Measurements from ENCODE around the gene SH3RF3. TPM values are rescaled to one million over a fixed set of nuclear protein-coding genes. Genes with fewer than 3 reads are reported as not detected.

Gene SH3RF3
- total and polyA plus RNA-seq, 8 donors = 7.0 to 11.1 (median 8.3) TPM

GRCh38 chr2:109261906-109262631 lies 133.1 kb downstream of the SH3RF3 start:
- H3K36me3 ChIP-seq = no peaks in the 10 kb centered on the region
- intact Hi-C loops (cut with DNase I) = no loop called here
- H3K9me3 ChIP-seq = no peaks in the 10 kb centered on the region
- no peak for DNase-seq
- no peak overlapping the region for H3K4me3 ChIP-seq
- no peak for TF ChIP-seq CTCF (IDR thresholded peaks at IDR 0.05)
- H3K27ac ChIP-seq = no peak overlapping the region
- ATAC-seq = no peak
- H3K4me1 ChIP-seq = peaks cover 23 to 42% of the 10 kb centered on the region in 2 donors
- H3K27me3 ChIP-seq = no peaks in the 10 kb centered on the region

- DNase-seq = peak in 2 of 4 donors; percentile 58 to 68
- Histone ChIP-seq H3K27me3 (no peaks in the 10 kb centered on the region), H3K9me3 (no peaks in the 10 kb centered on the region), H3K36me3 (no peaks in the 10 kb centered on the region), H3K4me3 (no peak overlapping the region), H3K27ac (no peak overlapping the region), H3K4me1 (peaks cover 16 to 35% of the 10 kb centered on the region in 2 donors)
- intact Hi-C loops (cut with DNase I) = no loop called here
- TF ChIP-seq CTCF (IDR thresholded peaks at IDR 0.05) = no peak
- peak; percentile 64 for ATAC-seq
These were observed 135.8 kb downstream of the SH3RF3 start for GRCh38 chr2:109264595-109265328.

GRCh38 chr2:109265369-109265768 lies 136.4 kb downstream of the SH3RF3 start:
- Histone ChIP-seq H3K9me3 (no peaks in the 10 kb centered on the region), H3K27ac (no peak overlapping the region), H3K27me3 (no peaks in the 10 kb centered on the region), H3K4me1 (peaks cover 17 to 42% of the 10 kb centered on the region in 2 donors), H3K36me3 (no peaks in the 10 kb centered on the region), H3K4me3 (no peak overlapping the region)
- intact Hi-C loops (cut with DNase I) = no loop called here
- DNase-seq (no peak), ATAC-seq (no peak)
- no peak for TF ChIP-seq CTCF (IDR thresholded peaks at IDR 0.05)

- DNase-seq = no peak
- no peaks in the 10 kb centered on the region for H3K36me3 ChIP-seq
- ATAC-seq = no peak
- no peak for TF ChIP-seq CTCF (IDR thresholded peaks at IDR 0.05)
- H3K4me1 ChIP-seq = peaks cover 22 to 46% of the 10 kb centered on the region in 2 donors
- H3K27me3 ChIP-seq = no peaks in the 10 kb centered on the region
- no peak overlapping the region for H3K27ac ChIP-seq
- intact Hi-C loops (cut with DNase I) = no loop called here
- no peaks in the 10 kb centered on the region for H3K9me3 ChIP-seq
- H3K4me3 ChIP-seq = no peak overlapping the region
These were observed 136.9 kb downstream of the SH3RF3 start for GRCh38 chr2:109265953-109266352.

GRCh38 chr2:109266496-109266895 lies 137.5 kb downstream of the SH3RF3 start:
- ATAC-seq (no peak), DNase-seq (no peak)
- Histone ChIP-seq H3K9me3 (no peaks in the 10 kb centered on the region), H3K4me3 (no peak overlapping the region), H3K36me3 (no peaks in the 10 kb centered on the region), H3K27ac (peak overlapping the region in 1 of 2 donors; percentile 34), H3K27me3 (no peaks in the 10 kb centered on the region), H3K4me1 (peaks cover 26 to 44% of the 10 kb centered on the region in 2 donors)
- TF ChIP-seq CTCF (IDR thresholded peaks at IDR 0.05) = no peak
- intact Hi-C loops (cut with DNase I) = no loop called here
